Stimulated activated CD8-positive, alpha-beta memory T cell treated with anti-CD3 and anti-CD28 coated beads, Interleukin-15, amount 100 ng/mL, for 4 hours (primary cell): ENCODE results near the gene SLC2A3.
"Not testable (repeated sequence)": the region's sequence is repeated elsewhere in the genome, so short reads cannot be mapped to it uniquely, and the experiment has no call there.

Experiments used
- DNase-seq, 2 donors: peaks; one replicate each; pipeline ENCODE4 v3.0.0-alpha.2; 2020; ENCODE audit warnings: low read depth in 2 of 2

The SLC2A3 gene

GRCh38 chr12:7935590-7936581 is at the start of gene SLC2A3:
SLC2A3 (minus strand) TSS chr12:7936187; CDS start chr12:7936034, 153 bp downstream.
- DNase-seq, result peak; percentile 32 to 66

GRCh38 chr12:7984900-7985299 is 48.9 kb upstream of the SLC2A3 start:
- DNase-seq, result no peak

- DNase-seq, result not testable (repeated sequence)
These were observed 47.5 kb upstream of the SLC2A3 start for GRCh38 chr12:7983460-7983859.

GRCh38 chr12:7983019-7983418 is 47.0 kb upstream of the SLC2A3 start:
- not testable (repeated sequence) for DNase-seq

GRCh38 chr12:7982332-7982735 is 46.3 kb upstream of the SLC2A3 start:
- DNase-seq, result not testable (repeated sequence)

GRCh38 chr12:7981446-7981845 is 45.5 kb upstream of the SLC2A3 start:
- DNase-seq, result no peak

- not testable (repeated sequence) for DNase-seq
These were observed 41.6 kb upstream of the SLC2A3 start for GRCh38 chr12:7977351-7978124.

- no peak for DNase-seq
These were observed 37.5 kb upstream of the SLC2A3 start for GRCh38 chr12:7973457-7973825.

- DNase-seq, result no peak
These were observed 36.9 kb upstream of the SLC2A3 start for GRCh38 chr12:7972734-7973456.

- DNase-seq, result not testable (repeated sequence)
These were observed 36.3 kb upstream of the SLC2A3 start for GRCh38 chr12:7972269-7972668.

- not testable (repeated sequence) for DNase-seq
These were observed 35.8 kb upstream of the SLC2A3 start for GRCh38 chr12:7971765-7972164.

GRCh38 chr12:7970475-7971252 is 34.7 kb upstream of the SLC2A3 start:
- DNase-seq, result peak; percentile 71 to 80

- no peak for DNase-seq
These were observed 30.6 kb upstream of the SLC2A3 start for GRCh38 chr12:7966563-7966962.

- not testable (repeated sequence) for DNase-seq
These were observed 28.7 kb upstream of the SLC2A3 start for GRCh38 chr12:7964669-7965068.

- no peak for DNase-seq
These were observed 25.6 kb upstream of the SLC2A3 start for GRCh38 chr12:7961395-7962178.

- peak; percentile 15 to 32 for DNase-seq
These were observed 23.7 kb upstream of the SLC2A3 start for GRCh38 chr12:7959701-7960121.

GRCh38 chr12:7959278-7959677 is 23.3 kb upstream of the SLC2A3 start:
- DNase-seq, result no peak

GRCh38 chr12:7954877-7955276 is 18.9 kb upstream of the SLC2A3 start:
- not testable (repeated sequence) for DNase-seq

- DNase-seq, result not testable (repeated sequence)
These were observed 18.4 kb upstream of the SLC2A3 start for GRCh38 chr12:7954418-7954817.

- DNase-seq, result not testable (repeated sequence)
These were observed 17.9 kb upstream of the SLC2A3 start for GRCh38 chr12:7953912-7954311.
